PFSK-1 (cell line): ENCODE data around the gene GRB10.

Experiments
- FOXP2 ChIP-seq: optimal IDR thresholded peaks from 2 replicates; pipeline ENCODE3; 2011; ENCODE audit warnings: borderline replicate concordance, control low read depth, inconsistent platforms; ENCODE audit not compliant: insufficient read depth; ENCODE audit errors: extremely low read length, extremely low read depth
- POLR2AphosphoS5 ChIP-seq: IDR thresholded peaks from 2 replicates; pipeline ENCODE4 v1.6.1; 2012; ENCODE audit warnings: low read depth, mild to moderate bottlenecking, control low read depth, low read length, moderate library complexity
- REST ChIP-seq, 2 experiments: IDR thresholded peaks; 2 replicates each; pipeline versions ENCODE4 v1.6.1 to v1.8.0; 2011 to 2012; ENCODE audit warnings: low read depth in 2 of 2, low read length in 2 of 2, control low read depth in 1 of 2, inconsistent platforms in 1 of 2, mild to moderate bottlenecking in 1 of 2, moderate library complexity in 1 of 2; ENCODE audit not compliant: insufficient read depth in 1 of 2
- SIN3A ChIP-seq: IDR thresholded peaks from 2 replicates; pipeline ENCODE4 v1.6.1; 2012; ENCODE audit warnings: mild to moderate bottlenecking, low read length, moderate library complexity, borderline replicate concordance; ENCODE audit not compliant: insufficient read depth
- TAF1 ChIP-seq: IDR thresholded peaks from 2 replicates; pipeline ENCODE4 v1.6.1; 2012; ENCODE audit warnings: low read length, control low read depth, borderline replicate concordance; ENCODE audit not compliant: insufficient read depth

GRB10 gene

GRCh38 chr7:50646069-50646468, 136.6 kb downstream of the GRB10 start:
- no peak for TF ChIP-seq TAF1
- no peak for TF ChIP-seq SIN3A
- no peak for TF ChIP-seq FOXP2
- TF ChIP-seq POLR2AphosphoS5 = no peak
- no peak for TF ChIP-seq REST (IDR thresholded peaks at IDR 0.05; ENCODE audit: insufficient read depth in 1 of 2, low read depth in 2 of 2, low read length in 2 of 2)

DNA sequence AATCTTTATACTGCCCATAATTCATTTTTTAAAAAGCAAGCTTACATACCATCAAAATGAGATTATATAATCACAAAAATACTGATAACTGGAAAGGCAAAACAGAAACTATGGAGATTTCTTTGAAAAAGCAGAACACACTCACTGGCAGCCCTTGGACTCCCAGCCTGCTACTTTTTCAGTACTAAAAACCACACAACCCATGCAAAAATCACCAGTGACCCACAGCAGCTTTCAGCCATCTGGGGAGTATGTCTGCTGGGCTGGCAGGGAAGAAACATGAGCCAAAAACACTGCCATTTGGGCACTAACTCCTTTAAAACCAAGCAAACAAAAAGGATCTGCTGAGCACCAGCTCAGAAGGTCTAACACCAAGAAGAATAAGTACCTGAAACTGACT, 137.5 kb downstream of the GRB10 start:
- TF ChIP-seq REST (IDR thresholded peaks at IDR 0.05; ENCODE audit: insufficient read depth in 1 of 2, low read depth in 2 of 2, low read length in 2 of 2) (no peak), POLR2AphosphoS5 (no peak), TAF1 (no peak), SIN3A (no peak)

DNA sequence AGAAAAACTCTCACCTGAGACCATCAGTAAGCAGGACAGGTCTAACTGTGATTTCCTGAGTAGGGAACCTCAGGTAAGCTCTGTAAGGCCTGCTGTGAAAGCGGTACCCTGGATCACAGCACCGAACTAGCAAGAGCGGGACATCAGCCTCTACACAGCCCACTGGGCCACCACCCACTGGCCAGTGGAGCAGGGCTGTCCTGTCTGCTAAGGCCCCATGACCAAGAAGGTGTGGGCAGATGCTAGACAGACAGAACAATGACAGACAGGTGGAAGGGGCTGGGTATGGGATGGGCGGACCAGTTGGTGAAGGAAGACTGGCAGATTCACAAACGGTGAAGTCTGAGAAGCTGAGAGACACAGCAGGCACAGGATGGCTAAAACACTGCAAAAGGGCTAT, 138.1 kb downstream of the GRB10 start:
- TF ChIP-seq REST (IDR thresholded peaks at IDR 0.05; ENCODE audit: insufficient read depth in 1 of 2, low read depth in 2 of 2, low read length in 2 of 2) (no peak), FOXP2 (no peak), SIN3A (no peak), TAF1 (no peak)

DNA sequence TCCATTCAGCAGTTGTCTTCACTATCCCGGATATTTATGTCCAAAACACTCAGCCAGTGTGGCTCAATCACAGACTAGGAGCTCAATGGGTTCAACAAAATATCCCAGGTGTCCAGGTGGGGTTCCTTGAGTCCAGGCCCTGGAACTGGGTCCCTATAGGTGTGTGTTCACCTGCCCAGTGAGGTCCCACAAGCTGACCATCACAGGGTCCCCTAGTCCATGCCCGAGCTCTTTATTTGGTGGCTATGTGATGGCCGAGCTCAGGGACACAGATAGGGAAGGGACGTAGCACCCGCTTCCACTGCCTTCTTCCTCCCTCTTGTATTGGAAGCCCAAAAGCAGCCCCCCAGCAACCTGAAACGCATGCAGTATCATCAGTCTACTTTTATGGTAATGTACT, 138.6 kb downstream of the GRB10 start:
- TF ChIP-seq SIN3A (no peak), FOXP2 (no peak), REST (IDR thresholded peaks at IDR 0.05; ENCODE audit: insufficient read depth in 1 of 2, low read depth in 2 of 2, low read length in 2 of 2) (no peak), POLR2AphosphoS5 (no peak), TAF1 (no peak)

- no peak for TF ChIP-seq REST (IDR thresholded peaks at IDR 0.05; ENCODE audit: insufficient read depth in 1 of 2, low read depth in 2 of 2, low read length in 2 of 2)
- no peak for TF ChIP-seq POLR2AphosphoS5
- TF ChIP-seq TAF1 = no peak
- TF ChIP-seq SIN3A = no peak
- no peak for TF ChIP-seq FOXP2
Observed at GRCh38 chr7:50641442-50642405, 141.0 kb downstream of the GRB10 start.
